ENCODE measurements around the gene ARL5A.
"Not testable (repeated sequence)": the region's sequence is repeated elsewhere in the genome, so short reads cannot be mapped to it uniquely, and the experiment has no call there.

The ARL5A gene, protein sequence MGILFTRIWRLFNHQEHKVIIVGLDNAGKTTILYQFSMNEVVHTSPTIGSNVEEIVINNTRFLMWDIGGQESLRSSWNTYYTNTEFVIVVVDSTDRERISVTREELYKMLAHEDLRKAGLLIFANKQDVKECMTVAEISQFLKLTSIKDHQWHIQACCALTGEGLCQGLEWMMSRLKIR

DNA sequence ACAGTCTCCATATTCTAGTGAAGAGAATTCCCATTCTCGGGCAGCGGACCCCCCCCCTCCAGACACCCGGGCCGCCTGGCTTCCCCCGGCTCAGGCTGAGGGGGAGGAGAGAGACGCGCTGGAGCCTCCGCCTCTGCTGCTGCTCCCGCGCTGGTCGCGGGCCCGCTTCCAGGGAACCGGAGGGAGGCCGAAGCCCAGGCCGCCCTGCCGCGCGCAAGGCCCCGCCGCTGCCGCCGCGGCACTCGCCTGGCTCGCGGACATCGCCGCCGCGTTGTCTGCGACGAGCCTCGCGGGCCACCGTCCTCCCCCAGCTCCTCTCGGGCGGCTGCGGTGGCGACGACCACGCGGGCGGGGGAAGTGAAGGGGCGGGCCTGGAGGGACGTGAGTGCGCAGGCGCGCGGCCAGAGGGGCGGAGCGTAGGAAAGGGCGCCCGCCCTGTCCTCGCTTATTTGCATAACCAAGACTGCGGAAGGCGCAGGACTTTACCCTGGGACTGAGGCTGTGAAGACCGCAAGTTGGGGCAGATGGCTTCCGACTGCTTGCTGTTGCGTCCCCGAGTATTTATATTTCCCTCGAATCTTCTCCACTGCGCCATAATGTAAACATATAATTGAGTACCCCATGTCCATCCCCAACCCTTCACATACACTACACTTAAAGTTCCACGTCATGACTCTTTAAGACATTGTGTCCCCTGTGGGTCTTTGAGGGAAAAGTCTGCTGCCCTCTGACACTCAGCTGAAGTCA is at the start of gene ARL5A:
TSS of gene ARL5A (minus strand) at position 279 of the 747 bp plus-strand sequence. CDS start at position 34, 245 bp downstream.
- TF ChIP-seq, protein P1, sequence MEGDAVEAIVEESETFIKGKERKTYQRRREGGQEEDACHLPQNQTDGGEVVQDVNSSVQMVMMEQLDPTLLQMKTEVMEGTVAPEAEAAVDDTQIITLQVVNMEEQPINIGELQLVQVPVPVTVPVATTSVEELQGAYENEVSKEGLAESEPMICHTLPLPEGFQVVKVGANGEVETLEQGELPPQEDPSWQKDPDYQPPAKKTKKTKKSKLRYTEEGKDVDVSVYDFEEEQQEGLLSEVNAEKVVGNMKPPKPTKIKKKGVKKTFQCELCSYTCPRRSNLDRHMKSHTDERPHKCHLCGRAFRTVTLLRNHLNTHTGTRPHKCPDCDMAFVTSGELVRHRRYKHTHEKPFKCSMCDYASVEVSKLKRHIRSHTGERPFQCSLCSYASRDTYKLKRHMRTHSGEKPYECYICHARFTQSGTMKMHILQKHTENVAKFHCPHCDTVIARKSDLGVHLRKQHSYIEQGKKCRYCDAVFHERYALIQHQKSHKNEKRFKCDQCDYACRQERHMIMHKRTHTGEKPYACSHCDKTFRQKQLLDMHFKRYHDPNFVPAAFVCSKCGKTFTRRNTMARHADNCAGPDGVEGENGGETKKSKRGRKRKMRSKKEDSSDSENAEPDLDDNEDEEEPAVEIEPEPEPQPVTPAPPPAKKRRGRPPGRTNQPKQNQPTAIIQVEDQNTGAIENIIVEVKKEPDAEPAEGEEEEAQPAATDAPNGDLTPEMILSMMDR (IDR thresholded peaks at IDR 0.05; ENCODE audit: insufficient read depth, missing control alignments), result no peak
- DNase-seq (ENCODE audit: insufficient read length, low spot score) (peak; percentile 73), FAIRE-seq (no peak)

DNA sequence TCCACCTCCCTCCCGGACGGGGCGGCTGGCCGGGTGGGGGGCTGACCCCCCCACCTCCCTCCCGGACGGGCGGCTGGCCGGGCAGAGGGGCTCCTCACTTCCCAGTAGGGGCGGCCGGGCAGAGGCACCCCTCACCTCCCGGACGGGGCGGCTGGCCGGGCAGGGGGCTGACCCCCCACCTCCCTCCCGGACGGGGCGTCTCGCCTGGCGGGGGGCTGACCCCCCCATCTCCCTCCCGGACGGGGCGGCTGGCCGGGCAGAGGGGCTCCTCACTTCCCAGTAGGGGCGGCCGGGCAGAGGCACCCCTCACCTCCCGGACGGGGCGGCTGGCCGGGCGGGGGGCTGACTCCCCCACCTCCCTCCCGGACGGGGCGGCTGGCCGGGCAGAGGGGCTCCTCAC is 47.4 kb upstream of the ARL5A start:
- FAIRE-seq, result not testable (repeated sequence)

DNA sequence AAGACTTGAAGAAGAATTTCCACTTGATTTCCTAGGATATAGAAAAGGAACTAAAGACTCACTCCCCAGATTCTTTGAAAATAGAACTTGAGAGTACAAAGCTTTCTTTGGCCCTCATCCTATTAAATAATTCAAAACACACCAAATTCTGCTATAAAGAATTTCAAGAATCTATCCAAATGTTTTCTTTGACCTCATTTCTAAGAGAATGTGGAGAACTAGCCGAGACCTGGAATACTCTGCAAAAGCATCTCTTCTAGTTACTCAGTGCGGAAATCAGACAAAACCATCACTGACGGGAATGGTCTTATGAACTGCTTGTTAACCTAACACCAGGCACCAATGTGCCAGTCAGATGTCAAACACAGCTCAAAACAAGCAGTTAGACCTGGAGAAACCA is 44.2 kb upstream of the ARL5A start:
- DNase-seq (ENCODE audit: insufficient read length, low spot score) (no peak), FAIRE-seq (no peak)
- TF ChIP-seq, protein P1 (IDR thresholded peaks at IDR 0.05; ENCODE audit: insufficient read depth, missing control alignments), result no peak

More for the DNA sequence above, 47.4 kb upstream of the ARL5A start:
- DNase-seq (ENCODE audit: insufficient read length, low spot score), result not testable (repeated sequence)

DNA sequence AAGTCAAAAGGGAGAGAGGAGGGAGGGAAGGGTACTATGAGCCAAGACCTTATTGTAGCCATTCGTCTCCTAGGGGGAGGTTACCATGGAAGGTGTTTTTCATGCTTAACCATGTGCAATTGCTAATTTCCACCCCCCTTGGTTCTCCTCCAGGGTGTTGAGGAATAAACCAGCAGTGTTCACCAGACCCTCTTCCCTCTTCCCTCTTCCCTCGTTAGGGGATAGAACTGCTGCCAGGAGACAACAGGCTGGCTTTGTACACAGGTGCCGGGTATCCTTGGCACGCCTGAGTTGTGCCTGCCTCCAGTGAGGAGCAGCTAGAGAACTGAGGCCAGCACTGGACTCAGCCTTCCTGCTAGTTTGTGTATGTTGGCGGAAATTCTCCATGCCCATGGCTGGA is 41.1 kb upstream of the ARL5A start:
- TF ChIP-seq, protein P1 (IDR thresholded peaks at IDR 0.05; ENCODE audit: insufficient read depth, missing control alignments), result no peak
- FAIRE-seq, result no peak
- no peak for DNase-seq (ENCODE audit: insufficient read length, low spot score)

DNA sequence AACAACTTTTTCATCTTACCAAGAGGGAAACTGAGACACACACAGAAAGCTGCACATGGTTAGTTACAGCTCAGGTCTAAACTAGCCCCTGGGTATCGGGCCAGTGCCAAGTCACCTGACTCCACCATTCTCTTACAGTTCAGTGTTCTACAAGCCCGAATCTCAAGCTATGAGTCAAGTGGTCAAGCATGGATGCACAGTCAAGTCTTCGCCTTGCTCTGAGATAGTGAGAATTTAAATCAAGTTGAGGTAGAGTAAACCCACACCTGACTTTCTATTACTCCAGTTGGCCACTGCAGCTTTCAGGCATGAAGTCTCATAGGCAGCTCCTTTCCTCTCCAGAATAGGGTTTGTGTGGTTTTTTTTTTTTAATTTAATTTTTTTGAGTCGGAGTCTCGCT is 34.5 kb upstream of the ARL5A start:
- FAIRE-seq (no peak), DNase-seq (ENCODE audit: insufficient read length, low spot score) (no peak)
- TF ChIP-seq, protein P1 (IDR thresholded peaks at IDR 0.05; ENCODE audit: insufficient read depth, missing control alignments), result no peak

DNA sequence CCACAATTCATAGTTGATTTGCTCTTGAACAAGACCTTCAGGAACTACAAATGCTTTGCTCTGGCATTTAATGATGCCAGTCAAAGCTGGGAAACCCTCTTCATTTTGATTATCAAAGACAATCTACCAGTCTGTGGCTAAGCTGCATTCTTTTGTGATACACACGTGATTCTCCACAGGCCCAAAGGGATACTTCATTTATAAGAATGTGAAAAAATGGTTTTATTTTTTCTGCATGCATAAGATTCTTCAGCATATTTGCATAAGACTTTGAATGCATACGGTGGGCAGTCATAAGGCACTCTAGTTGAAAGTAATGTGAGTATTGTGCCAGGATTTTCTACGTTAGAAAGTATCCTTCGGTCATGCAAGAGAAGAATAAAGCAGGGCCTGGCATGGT is 33.0 kb upstream of the ARL5A start:
- DNase-seq (ENCODE audit: insufficient read length, low spot score), result no peak
- FAIRE-seq, result no peak
- TF ChIP-seq, protein P1 (IDR thresholded peaks at IDR 0.05; ENCODE audit: insufficient read depth, missing control alignments), result no peak

DNA sequence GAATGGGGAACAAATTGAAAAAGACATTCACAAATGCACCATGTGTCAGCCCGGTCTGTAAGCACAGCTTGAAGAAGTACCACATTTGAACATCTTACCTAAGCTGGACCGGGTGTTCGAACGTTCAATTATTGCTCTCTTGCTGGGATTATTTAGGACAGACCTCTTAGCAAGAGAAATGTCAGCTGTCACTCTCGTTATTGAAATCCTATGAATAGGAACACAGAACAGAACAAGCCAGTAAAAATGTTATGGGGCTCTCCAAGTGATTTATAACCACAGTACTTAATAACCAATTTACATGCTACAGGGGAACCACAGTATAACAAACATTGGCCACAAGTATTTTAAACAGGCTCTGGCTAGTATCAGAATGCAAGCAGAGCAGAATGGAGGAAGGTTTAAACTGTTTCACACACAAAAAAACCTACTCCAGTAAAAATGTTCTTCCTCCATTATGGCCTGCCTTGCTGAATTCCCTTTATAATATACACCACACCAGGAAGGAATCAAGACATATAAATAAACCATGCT is 32.5 kb upstream of the ARL5A start:
- TF ChIP-seq, protein P1 (IDR thresholded peaks at IDR 0.05; ENCODE audit: insufficient read depth, missing control alignments), result no peak
- DNase-seq (ENCODE audit: insufficient read length, low spot score) (no peak), FAIRE-seq (no peak)
